ENCODE data around the gene ASS1. TPM values are rescaled to one million over a fixed set of nuclear protein-coding genes. Genes with fewer than 3 reads are reported as not detected.

Gene ASS1
- polyA plus RNA-seq, 2 of the 4 experiments (the other 2 are of a cell fraction): 11.3 to 32.5 TPM

DNA sequence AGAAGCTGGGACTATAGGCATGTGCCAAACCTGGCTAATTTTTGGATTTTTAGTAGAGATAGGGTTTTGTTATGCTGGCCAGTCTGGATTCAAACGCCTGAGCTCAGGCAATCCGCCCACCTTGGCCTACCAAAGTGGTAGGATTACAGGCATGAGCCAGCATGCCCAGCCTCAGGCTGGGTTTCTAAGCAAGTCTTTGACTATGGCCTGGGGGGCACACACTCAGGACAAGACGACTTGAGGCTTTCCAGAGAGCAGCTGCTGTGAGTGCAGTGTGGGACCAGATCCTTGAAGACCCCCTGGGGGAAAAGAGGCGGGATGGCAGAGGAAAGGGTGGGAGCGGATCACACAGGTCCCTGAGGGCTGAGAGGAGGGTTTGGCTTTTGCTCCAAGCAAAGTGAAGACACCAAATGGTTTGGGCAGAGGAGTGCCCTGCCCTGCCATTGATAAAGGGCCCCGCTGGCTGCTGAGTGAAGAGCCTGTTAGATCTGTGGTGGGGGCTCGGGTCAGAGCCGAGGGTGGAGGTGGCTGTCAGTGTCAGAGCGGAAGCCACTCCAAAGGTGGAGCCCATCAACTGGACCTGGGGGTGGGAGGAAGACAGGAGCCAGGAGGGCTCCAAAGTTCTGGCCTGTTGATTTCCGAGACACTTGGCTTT, 87.8 kb downstream of the ASS1 start (continued):
- no peak for TF ChIP-seq GATA3 (IDR thresholded peaks at IDR 0.05; ENCODE audit: borderline replicate concordance)

DNA sequence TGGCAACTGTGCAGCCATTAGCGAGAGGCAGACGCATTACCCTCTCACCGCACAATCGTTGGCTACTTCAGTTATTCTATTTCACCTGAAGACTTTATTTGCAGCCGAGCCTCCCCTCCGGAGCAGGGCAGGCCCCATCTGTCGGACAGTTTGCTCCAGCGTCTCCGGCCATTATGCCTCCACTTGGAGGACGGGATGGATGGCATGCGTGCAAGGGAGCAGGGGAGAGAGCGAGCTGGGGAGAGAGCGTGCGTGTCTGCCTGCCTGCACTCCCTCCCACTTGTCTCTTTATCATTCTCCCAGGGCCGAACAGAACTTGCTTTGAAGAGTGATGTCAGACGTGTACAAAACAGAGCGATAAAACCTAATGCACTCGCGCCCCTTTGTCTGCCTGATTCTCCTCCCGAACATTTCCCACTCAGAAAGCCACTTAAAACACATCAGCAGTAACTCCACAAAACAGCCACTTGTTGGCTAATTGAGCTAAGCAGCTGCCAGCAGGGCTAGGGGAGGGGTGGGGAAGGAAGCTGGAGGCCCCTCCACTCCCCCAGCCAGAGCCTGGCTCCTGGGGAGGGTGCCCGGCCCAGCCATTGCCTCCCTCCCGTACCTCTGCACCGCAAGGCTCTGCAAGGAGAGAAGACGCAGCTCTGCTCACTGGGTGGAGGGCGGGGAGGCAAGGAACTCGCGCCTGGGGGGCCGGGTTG, 91.2 kb downstream of the ASS1 start:
- H3K4me3 ChIP-seq: no peak overlapping the region
- ChIA-PET POLR2A (no interaction called here), CTCF (interaction anchor here (0.7 to 1.0 kb wide), 3 partner anchors 13 to 146 kb away, joined by 3 read pairs; no protein-coding TSS in a partner anchor)
- TF ChIP-seq, protein P1, sequence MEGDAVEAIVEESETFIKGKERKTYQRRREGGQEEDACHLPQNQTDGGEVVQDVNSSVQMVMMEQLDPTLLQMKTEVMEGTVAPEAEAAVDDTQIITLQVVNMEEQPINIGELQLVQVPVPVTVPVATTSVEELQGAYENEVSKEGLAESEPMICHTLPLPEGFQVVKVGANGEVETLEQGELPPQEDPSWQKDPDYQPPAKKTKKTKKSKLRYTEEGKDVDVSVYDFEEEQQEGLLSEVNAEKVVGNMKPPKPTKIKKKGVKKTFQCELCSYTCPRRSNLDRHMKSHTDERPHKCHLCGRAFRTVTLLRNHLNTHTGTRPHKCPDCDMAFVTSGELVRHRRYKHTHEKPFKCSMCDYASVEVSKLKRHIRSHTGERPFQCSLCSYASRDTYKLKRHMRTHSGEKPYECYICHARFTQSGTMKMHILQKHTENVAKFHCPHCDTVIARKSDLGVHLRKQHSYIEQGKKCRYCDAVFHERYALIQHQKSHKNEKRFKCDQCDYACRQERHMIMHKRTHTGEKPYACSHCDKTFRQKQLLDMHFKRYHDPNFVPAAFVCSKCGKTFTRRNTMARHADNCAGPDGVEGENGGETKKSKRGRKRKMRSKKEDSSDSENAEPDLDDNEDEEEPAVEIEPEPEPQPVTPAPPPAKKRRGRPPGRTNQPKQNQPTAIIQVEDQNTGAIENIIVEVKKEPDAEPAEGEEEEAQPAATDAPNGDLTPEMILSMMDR (IDR thresholded peaks at IDR 0.05): no peak
- TF ChIP-seq, protein P2, sequence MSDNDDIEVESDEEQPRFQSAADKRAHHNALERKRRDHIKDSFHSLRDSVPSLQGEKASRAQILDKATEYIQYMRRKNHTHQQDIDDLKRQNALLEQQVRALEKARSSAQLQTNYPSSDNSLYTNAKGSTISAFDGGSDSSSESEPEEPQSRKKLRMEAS (IDR thresholded peaks at IDR 0.05): no peak
- no peak for TF ChIP-seq SMC3 (IDR thresholded peaks at IDR 0.05)
- no peak for TF ChIP-seq HEYL (CRISPR knock-in tag; IDR thresholded peaks at IDR 0.05)
- TF ChIP-seq, protein P3, sequence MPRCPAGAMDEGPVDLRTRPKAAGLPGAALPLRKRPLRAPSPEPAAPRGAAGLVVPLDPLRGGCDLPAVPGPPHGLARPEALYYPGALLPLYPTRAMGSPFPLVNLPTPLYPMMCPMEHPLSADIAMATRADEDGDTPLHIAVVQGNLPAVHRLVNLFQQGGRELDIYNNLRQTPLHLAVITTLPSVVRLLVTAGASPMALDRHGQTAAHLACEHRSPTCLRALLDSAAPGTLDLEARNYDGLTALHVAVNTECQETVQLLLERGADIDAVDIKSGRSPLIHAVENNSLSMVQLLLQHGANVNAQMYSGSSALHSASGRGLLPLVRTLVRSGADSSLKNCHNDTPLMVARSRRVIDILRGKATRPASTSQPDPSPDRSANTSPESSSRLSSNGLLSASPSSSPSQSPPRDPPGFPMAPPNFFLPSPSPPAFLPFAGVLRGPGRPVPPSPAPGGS (IDR thresholded peaks at IDR 0.05): no peak
- no peak for TF ChIP-seq TFCP2L1 (CRISPR knock-in tag; IDR thresholded peaks at IDR 0.05)
- FAIRE-seq: no peak
- ATAC-seq: no peak
- 67% methylated on average over 20 of the region's 28 CpGs for WGBS (ENCODE audit: missing lambda C conversion rate)
- H3K4me1 ChIP-seq: peaks cover 8% of the 10 kb centered on the region
- H3K4me2 ChIP-seq: no peak overlapping the region
- DNase-seq (ENCODE audit: low read depth in 1 of 2, low spot score in 1 of 2): no peak
- no peak overlapping the region for H3K27ac ChIP-seq
- no peaks in the 10 kb centered on the region for H3K9me3 ChIP-seq

DNA sequence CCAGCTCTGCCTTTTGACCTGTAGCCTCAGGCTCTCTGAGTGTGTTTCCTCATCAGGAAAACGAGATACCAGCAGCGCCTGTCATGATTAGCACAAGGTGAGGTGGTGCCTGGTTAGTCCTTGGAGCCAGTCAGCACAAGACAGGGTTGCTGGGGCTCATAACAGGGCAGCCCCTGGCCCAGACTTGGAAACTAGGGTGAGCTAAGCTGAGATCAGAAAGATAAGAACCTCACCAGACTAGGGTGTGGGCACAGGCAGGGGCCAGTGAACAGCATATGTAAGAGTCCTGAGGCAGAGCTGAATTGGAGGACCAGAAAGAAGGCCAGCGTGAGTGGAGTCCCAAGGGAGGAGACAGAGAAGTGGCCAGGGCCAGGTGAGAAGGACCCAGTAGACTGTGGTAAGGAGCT, 91.9 kb downstream of the ASS1 start:
- DNase-seq (ENCODE audit: low read depth in 1 of 2, low spot score in 1 of 2) (no peak), ATAC-seq (no peak), FAIRE-seq (no peak)
- Histone ChIP-seq H3K27ac (no peak overlapping the region), H3K4me2 (no peak overlapping the region), H3K9me3 (no peaks in the 10 kb centered on the region), H3K4me1 (peaks cover 8% of the 10 kb centered on the region), H3K4me3 (no peak overlapping the region)
- ChIA-PET POLR2A (no interaction called here), CTCF (interaction anchor here (0.7 to 1.0 kb wide), 5 partner anchors 14 to 293 kb away, joined by 3 read pairs; no protein-coding TSS in a partner anchor)
- 76% methylated on average over 3 of the region's 3 CpGs for WGBS (ENCODE audit: missing lambda C conversion rate)
- TF ChIP-seq FOSB (CRISPR knock-in tag; IDR thresholded peaks at IDR 0.05) (no peak), HOXB5 (CRISPR knock-in tag; IDR thresholded peaks at IDR 0.05) (no peak), CHD2 (IDR thresholded peaks at IDR 0.05; ENCODE audit: low read length, partially characterized antibody) (no peak), SREBF2 (IDR thresholded peaks at IDR 0.05) (no peak), NPAS2 (CRISPR knock-in tag; IDR thresholded peaks at IDR 0.05; ENCODE audit: borderline replicate concordance) (no peak), MYC (IDR thresholded peaks at IDR 0.05; ENCODE audit: borderline replicate concordance, low read length) (no peak), MAFK (IDR thresholded peaks at IDR 0.05; ENCODE audit: partially characterized antibody) (no peak)
- TF ChIP-seq, protein P4, sequence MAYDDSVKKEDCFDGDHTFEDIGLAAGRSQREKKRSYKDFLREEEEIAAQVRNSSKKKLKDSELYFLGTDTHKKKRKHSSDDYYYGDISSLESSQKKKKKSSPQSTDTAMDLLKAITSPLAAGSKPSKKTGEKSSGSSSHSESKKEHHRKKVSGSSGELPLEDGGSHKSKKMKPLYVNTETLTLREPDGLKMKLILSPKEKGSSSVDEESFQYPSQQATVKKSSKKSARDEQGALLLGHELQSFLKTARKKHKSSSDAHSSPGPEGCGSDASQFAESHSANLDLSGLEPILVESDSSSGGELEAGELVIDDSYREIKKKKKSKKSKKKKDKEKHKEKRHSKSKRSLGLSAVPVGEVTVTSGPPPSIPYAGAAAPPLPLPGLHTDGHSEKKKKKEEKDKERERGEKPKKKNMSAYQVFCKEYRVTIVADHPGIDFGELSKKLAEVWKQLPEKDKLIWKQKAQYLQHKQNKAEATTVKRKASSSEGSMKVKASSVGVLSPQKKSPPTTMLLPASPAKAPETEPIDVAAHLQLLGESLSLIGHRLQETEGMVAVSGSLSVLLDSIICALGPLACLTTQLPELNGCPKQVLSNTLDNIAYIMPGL (CRISPR knock-in tag; IDR thresholded peaks at IDR 0.05; ENCODE audit: borderline replicate concordance): no peak
- TF ChIP-seq, protein P5, sequence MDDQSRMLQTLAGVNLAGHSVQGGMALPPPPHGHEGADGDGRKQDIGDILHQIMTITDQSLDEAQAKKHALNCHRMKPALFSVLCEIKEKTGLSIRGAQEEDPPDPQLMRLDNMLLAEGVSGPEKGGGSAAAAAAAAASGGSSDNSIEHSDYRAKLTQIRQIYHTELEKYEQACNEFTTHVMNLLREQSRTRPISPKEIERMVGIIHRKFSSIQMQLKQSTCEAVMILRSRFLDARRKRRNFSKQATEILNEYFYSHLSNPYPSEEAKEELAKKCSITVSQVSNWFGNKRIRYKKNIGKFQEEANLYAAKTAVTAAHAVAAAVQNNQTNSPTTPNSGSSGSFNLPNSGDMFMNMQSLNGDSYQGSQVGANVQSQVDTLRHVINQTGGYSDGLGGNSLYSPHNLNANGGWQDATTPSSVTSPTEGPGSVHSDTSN (IDR thresholded peaks at IDR 0.05): no peak
- TF ChIP-seq, protein P6, sequence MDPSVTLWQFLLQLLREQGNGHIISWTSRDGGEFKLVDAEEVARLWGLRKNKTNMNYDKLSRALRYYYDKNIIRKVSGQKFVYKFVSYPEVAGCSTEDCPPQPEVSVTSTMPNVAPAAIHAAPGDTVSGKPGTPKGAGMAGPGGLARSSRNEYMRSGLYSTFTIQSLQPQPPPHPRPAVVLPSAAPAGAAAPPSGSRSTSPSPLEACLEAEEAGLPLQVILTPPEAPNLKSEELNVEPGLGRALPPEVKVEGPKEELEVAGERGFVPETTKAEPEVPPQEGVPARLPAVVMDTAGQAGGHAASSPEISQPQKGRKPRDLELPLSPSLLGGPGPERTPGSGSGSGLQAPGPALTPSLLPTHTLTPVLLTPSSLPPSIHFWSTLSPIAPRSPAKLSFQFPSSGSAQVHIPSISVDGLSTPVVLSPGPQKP (IDR thresholded peaks at IDR 0.05; ENCODE audit: low read depth, low read length): no peak

All from A549 (cell line).